ENCODE results near the gene GORASP2. TPM values are rescaled to one million over a fixed set of nuclear protein-coding genes. Genes with fewer than 3 reads are reported as not detected.

Gene GORASP2
- total RNA-seq (10 to 100 TPM; 70.7 to 80.9 TPM), polyA plus RNA-seq (101 TPM)

DNA sequence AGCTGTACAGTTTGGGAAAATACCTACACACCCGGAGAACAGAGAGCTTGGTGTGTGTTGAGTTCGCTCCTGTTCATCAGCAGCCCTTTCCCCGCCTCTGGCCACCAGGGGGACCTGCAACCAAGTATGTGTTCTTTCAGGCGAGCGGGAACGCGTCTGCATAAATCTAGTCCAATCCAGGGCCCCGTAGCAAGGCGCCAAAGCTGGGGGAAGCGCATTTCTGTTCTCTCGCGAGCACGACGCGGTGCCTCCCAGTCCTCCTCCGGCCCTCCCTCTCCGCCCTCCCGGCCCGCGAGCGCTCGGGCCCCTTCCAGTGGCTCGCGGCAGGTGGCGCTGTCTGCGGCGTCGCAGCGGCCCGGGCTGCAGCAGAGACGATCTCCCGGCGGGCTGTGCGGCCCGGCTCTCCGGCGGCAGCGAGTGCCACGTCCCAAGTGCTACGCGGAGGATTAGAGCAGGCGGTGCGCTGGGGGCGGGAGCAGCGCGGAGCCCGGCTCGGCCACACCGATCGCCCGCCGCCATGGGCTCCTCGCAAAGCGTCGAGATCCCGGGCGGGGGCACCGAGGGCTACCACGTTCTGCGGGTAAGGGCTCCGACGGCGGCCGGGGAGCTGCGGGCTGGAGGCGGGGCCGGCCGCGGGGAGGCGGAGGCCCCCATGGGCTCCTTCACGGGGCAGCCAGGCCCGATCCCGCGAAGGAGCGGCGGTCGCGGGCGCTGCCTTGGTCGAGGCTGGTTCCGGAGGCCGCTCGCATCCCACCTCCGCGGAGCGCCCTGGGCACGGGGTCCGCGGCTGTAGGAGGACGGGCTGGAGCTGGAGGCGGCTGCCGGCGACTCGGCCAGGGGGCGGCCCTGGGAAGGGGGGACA is at the start of gene GORASP2:
GORASP2 (plus strand) TSS at position 430 of the 862 bp plus-strand sequence; CDS start at position 518, 88 bp downstream.
- peak within 1 kb of the TSS; percentile 90 to 98 (median 96) for H3K4me3 Mint-ChIP-seq
- Histone ChIP-seq H3K27ac (ENCODE audit: low read depth, low read length) (peak within 1 kb of the TSS; percentile 79), H3K36me3 (ENCODE audit: insufficient read depth, low read length) (no peaks in the 10 kb centered on the region), H3K4me1 (ENCODE audit: insufficient read depth, low read length) (peaks cover 37% of the 10 kb centered on the region), H3K9me3 (ENCODE audit: low read length) (no peaks in the 10 kb centered on the region), H3K27me3 (ENCODE audit: insufficient read depth, low read length, poor library complexity, severe bottlenecking) (no peaks in the 10 kb centered on the region), H3K4me3 (ENCODE audit: low read length) (peak within 1 kb of the TSS; percentile 95)
- H3K27ac Mint-ChIP-seq, result peak within 1 kb of the TSS; percentile 91 to 98 (median 96)
- peak; percentile 95 to 99 (median 99) for DNase-seq
- ChIA-PET POLR2A (interaction anchor here (0.7 to 3.4 kb wide), 3 partner anchors 231 to 509 kb away, joined by 3 to 23 read pairs (median 4); partner anchors contain the start of genes DCAF17 and METTL8), CTCF (interaction anchor here (0.8 to 3.4 kb wide), 38 partner anchors 10 to 762 kb away, joined by 3 to 27 read pairs (median 4); partner anchors contain the start of genes DCAF17 and METTL8)
- H3K9me3 Mint-ChIP-seq, result no peaks in the 10 kb centered on the region
- H3K4me1 Mint-ChIP-seq, result peaks cover 43 to 52% (median 50%) of the 10 kb centered on the region in 3 donors
- no peaks in the 10 kb centered on the region for H3K27me3 Mint-ChIP-seq
- peaks cover 0 to 17% (median 4%) of the 10 kb centered on the region in 3 donors for H3K36me3 Mint-ChIP-seq

DNA sequence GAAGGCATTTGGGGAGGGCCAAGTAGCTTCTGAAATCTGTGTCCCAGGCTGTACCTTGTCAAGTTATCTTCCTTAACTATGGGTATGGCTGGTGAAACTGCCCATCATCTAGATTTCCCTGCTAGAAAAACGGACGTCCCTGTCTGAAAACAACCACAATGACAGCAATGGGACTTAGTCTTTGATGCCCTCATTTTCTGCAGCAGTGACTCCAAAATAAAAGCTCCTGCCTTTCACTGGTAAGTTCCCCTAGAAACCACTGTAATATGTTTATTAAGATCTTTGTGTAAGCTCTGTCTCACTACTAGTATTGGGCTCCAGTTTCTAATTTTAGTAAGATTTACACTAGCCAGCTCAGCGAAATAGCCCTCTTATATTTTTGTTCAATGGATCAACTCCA is 47.2 kb upstream of the GORASP2 start:
- H3K4me3 Mint-ChIP-seq, result no peak overlapping the region
- peaks cover 8 to 11% (median 9%) of the 10 kb centered on the region in 3 donors for H3K4me1 Mint-ChIP-seq
- POLR2A ChIA-PET, result no interaction called here
- no peaks in the 10 kb centered on the region for H3K27me3 ChIP-seq (ENCODE audit: insufficient read depth, low read length, poor library complexity, severe bottlenecking)
- H3K27ac ChIP-seq (ENCODE audit: low read depth, low read length), result no peak overlapping the region
- no peaks in the 10 kb centered on the region for H3K9me3 ChIP-seq (ENCODE audit: low read length)
- no peaks in the 10 kb centered on the region for H3K9me3 Mint-ChIP-seq
- no peaks in the 10 kb centered on the region for H3K36me3 ChIP-seq (ENCODE audit: insufficient read depth, low read length)
- DNase-seq, result no peak
- H3K27ac Mint-ChIP-seq, result no peak overlapping the region
- H3K36me3 Mint-ChIP-seq, result peaks cover 0 to 8% (median 0%) of the 10 kb centered on the region in 3 donors
- CTCF ChIA-PET, result interaction anchor here (3.6 kb wide), 1 partner anchor 10 kb away, joined by 20 read pairs; no protein-coding TSS in a partner anchor
- no peaks in the 10 kb centered on the region for H3K4me1 ChIP-seq (ENCODE audit: insufficient read depth, low read length)
- H3K4me3 ChIP-seq (ENCODE audit: low read length), result no peak overlapping the region
- peaks cover 23 to 35% of the 10 kb centered on the region in 2 donors for H3K27me3 Mint-ChIP-seq

DNA sequence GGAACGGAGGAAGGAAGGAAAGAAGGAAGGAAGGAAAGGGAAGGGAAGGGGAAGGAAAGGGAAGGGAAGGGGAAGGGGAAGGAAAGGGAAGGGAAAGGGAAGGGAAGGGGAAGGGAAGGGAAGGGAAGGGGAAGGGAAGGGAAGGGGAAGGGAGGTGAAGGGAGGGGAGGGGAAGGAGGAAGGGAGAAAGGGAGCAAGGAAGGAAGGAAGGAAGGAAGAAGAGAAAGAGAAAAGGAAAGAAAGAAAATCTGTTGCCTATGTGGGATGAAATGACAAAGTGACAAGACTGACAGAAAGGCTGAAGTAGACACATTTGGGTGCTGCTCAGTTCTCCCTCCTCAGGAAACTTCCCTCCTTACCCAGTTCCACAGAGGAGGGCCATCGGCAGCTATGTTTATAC is 46.3 kb upstream of the GORASP2 start:
- peaks cover 8 to 11% (median 9%) of the 10 kb centered on the region in 3 donors for H3K4me1 Mint-ChIP-seq
- no peaks in the 10 kb centered on the region for H3K9me3 Mint-ChIP-seq
- H3K36me3 ChIP-seq (ENCODE audit: insufficient read depth, low read length), result no peaks in the 10 kb centered on the region
- ChIA-PET POLR2A (no interaction called here), CTCF (interaction anchor here (3.6 kb wide), 1 partner anchor 10 kb away, joined by 20 read pairs; no protein-coding TSS in a partner anchor)
- DNase-seq, result no peak
- H3K27me3 ChIP-seq (ENCODE audit: insufficient read depth, low read length, poor library complexity, severe bottlenecking), result no peaks in the 10 kb centered on the region
- H3K4me3 ChIP-seq (ENCODE audit: low read length), result no peak overlapping the region
- H3K36me3 Mint-ChIP-seq, result peaks cover 0 to 8% (median 0%) of the 10 kb centered on the region in 3 donors
- H3K27ac ChIP-seq (ENCODE audit: low read depth, low read length), result no peak overlapping the region
- H3K9me3 ChIP-seq (ENCODE audit: low read length), result no peaks in the 10 kb centered on the region
- H3K27ac Mint-ChIP-seq, result no peak overlapping the region
- H3K4me3 Mint-ChIP-seq, result no peak overlapping the region
- peaks cover 23 to 38% of the 10 kb centered on the region in 2 donors for H3K27me3 Mint-ChIP-seq
- H3K4me1 ChIP-seq (ENCODE audit: insufficient read depth, low read length), result no peaks in the 10 kb centered on the region

DNA sequence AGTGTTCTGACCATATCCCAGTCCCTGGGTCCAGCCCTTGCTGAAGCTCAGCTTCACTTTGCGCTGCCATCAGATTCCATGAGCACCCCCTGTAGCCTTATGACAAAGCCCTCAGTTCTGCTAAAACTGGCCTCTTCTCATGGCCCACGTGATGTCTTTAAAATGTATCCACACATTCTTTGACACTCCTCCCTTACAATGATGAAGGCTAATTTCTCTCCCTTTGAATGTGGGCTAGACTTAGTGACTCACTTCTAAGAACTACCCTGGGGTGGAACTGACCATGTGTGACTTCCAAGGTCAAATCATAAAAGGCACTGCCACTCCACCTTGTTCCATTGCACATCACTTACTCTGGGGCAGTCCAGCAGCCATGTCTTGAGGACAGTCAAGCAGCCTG is 45.4 kb upstream of the GORASP2 start:
- no peaks in the 10 kb centered on the region for H3K9me3 Mint-ChIP-seq
- CTCF ChIA-PET, result interaction anchor here (1.1 to 1.2 kb wide), 2 partner anchors 9 to 10 kb away, joined by 3 to 5 read pairs; no protein-coding TSS in a partner anchor
- Histone ChIP-seq H3K4me3 (ENCODE audit: low read length) (no peak overlapping the region), H3K27ac (ENCODE audit: low read depth, low read length) (no peak overlapping the region), H3K27me3 (ENCODE audit: insufficient read depth, low read length, poor library complexity, severe bottlenecking) (no peaks in the 10 kb centered on the region), H3K36me3 (ENCODE audit: insufficient read depth, low read length) (no peaks in the 10 kb centered on the region), H3K9me3 (ENCODE audit: low read length) (no peaks in the 10 kb centered on the region), H3K4me1 (ENCODE audit: insufficient read depth, low read length) (no peaks in the 10 kb centered on the region)
- H3K36me3 Mint-ChIP-seq, result peaks cover 0 to 8% (median 0%) of the 10 kb centered on the region in 3 donors
- POLR2A ChIA-PET, result no interaction called here
- no peak for DNase-seq
- peaks cover 23 to 45% of the 10 kb centered on the region in 2 donors for H3K27me3 Mint-ChIP-seq
- no peak overlapping the region for H3K4me3 Mint-ChIP-seq
- peaks cover under 1 to 2% (median 2%) of the 10 kb centered on the region in 3 donors for H3K4me1 Mint-ChIP-seq
- no peak overlapping the region for H3K27ac Mint-ChIP-seq

DNA sequence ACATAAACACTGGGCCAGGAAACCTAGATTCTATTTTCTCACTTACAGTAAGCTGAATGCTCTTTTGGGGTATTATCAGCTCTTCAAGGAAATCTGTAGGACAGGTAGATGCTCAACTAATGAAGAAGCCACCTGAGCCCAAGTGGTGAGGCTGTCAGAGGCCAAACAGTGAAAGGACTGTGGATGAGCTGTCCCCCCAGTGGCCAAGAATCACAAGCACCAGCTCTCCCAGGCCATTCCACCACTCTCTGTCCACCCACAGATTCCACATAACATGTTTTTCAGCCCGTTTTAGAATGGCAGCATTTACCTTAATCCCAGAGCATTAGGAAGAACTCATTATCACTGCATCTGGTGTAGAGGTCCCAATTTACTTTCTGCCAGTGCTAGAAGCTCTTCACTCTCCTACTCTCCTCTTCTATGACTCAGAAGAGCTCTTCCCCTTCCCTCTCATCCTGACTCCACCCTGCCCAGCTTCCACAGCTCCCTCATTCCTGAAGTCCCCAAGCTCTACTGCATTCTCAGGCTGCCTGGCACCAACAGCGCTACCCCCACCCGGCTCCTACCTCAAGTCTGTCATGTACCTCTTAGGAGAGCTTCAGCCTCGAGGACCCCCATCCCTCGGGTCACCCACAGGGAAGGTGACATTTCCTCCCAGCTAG is 43.8 kb upstream of the GORASP2 start:
- Histone ChIP-seq H3K36me3 (ENCODE audit: insufficient read depth, low read length) (no peaks in the 10 kb centered on the region), H3K4me1 (ENCODE audit: insufficient read depth, low read length) (no peaks in the 10 kb centered on the region), H3K4me3 (ENCODE audit: low read length) (no peak overlapping the region), H3K27ac (ENCODE audit: low read depth, low read length) (no peak overlapping the region), H3K27me3 (ENCODE audit: insufficient read depth, low read length, poor library complexity, severe bottlenecking) (no peaks in the 10 kb centered on the region), H3K9me3 (ENCODE audit: low read length) (no peaks in the 10 kb centered on the region)
- peaks cover 0 to 6% (median 0%) of the 10 kb centered on the region in 3 donors for H3K36me3 Mint-ChIP-seq
- no peaks in the 10 kb centered on the region for H3K4me1 Mint-ChIP-seq
- H3K9me3 Mint-ChIP-seq, result no peaks in the 10 kb centered on the region
- ChIA-PET CTCF (interaction anchor here (1.5 kb wide), 2 partner anchors 10 to 12 kb away, joined by 5 to 7 read pairs; no protein-coding TSS in a partner anchor), POLR2A (no interaction called here)
- H3K27ac Mint-ChIP-seq, result no peak overlapping the region
- H3K4me3 Mint-ChIP-seq, result no peak overlapping the region
- peaks cover 23 to 52% of the 10 kb centered on the region in 2 donors for H3K27me3 Mint-ChIP-seq
- no peak for DNase-seq

DNA sequence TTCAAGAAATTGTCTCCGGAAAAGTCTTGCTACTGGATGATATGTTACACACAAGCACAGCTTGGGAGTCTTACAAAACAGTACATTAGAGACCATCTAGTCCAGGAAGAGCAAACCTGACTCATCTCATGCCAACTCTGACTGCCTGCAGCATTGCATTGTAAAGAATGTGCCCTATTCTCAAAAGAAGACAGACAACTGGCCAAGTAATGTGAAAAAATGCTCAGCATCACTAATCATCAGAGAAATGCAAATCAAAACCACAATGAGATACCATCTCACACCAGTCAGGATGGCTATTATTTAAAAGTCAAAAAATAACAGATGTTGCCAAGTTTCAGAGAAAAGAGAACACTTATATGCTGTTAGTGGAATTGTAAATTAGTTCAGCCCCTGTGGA is 42.7 kb upstream of the GORASP2 start:
- CTCF ChIA-PET, result interaction anchor here (1.5 kb wide), 1 partner anchor 13 kb away, joined by 7 read pairs; no protein-coding TSS in a partner anchor
- DNase-seq, result no peak
- H3K27ac ChIP-seq (ENCODE audit: low read depth, low read length), result no peak overlapping the region
- H3K4me3 Mint-ChIP-seq, result no peak overlapping the region
- H3K36me3 Mint-ChIP-seq, result peaks cover 0 to 5% (median 0%) of the 10 kb centered on the region in 3 donors
- H3K36me3 ChIP-seq (ENCODE audit: insufficient read depth, low read length), result no peaks in the 10 kb centered on the region
- H3K9me3 ChIP-seq (ENCODE audit: low read length), result no peaks in the 10 kb centered on the region
- H3K4me1 Mint-ChIP-seq, result no peaks in the 10 kb centered on the region
- no peaks in the 10 kb centered on the region for H3K27me3 ChIP-seq (ENCODE audit: insufficient read depth, low read length, poor library complexity, severe bottlenecking)
- H3K27ac Mint-ChIP-seq, result no peak overlapping the region
- POLR2A ChIA-PET, result no interaction called here
- no peaks in the 10 kb centered on the region for H3K4me1 ChIP-seq (ENCODE audit: insufficient read depth, low read length)
- H3K9me3 Mint-ChIP-seq, result no peaks in the 10 kb centered on the region
- peaks cover 21 to 52% of the 10 kb centered on the region in 2 donors for H3K27me3 Mint-ChIP-seq
- H3K4me3 ChIP-seq (ENCODE audit: low read length), result no peak overlapping the region

DNA sequence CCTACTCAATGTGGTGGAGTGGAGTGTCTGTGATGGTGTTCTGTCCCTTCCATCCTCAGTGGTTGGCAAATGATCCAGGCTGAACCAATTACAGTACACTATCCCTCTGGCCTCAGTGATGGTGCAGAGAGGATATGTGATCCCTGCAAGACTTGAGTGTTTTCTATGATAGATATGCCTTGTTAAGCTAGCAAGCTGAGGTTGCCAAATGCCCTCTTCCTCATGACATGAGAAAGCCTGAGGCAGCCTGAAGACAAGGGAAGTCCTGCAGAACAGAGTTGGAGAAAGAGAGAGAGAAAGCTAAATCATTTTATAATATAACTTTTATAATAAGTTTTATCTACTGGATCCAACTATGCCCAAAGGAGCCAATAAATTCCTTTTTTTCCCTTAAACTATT is 41.6 kb upstream of the GORASP2 start:
- Histone ChIP-seq H3K27me3 (ENCODE audit: insufficient read depth, low read length, poor library complexity, severe bottlenecking) (no peaks in the 10 kb centered on the region), H3K9me3 (ENCODE audit: low read length) (no peaks in the 10 kb centered on the region), H3K4me1 (ENCODE audit: insufficient read depth, low read length) (no peaks in the 10 kb centered on the region), H3K27ac (ENCODE audit: low read depth, low read length) (no peak overlapping the region), H3K36me3 (ENCODE audit: insufficient read depth, low read length) (no peaks in the 10 kb centered on the region), H3K4me3 (ENCODE audit: low read length) (no peak overlapping the region)
- Mint-ChIP-seq H3K9me3 (no peaks in the 10 kb centered on the region), H3K4me3 (no peak overlapping the region), H3K4me1 (no peaks in the 10 kb centered on the region), H3K27me3 (peaks cover 20 to 52% of the 10 kb centered on the region in 2 donors), H3K27ac (no peak overlapping the region), H3K36me3 (peaks cover 0 to 5% (median 0%) of the 10 kb centered on the region in 3 donors)
- no peak for DNase-seq
- ChIA-PET CTCF (no interaction called here), POLR2A (no interaction called here)

All from CD8-positive, alpha-beta memory T cell (primary cell).